Ureter (tissue), 1 donor: ENCODE data around the gene TNIK. TPM values are rescaled to one million over a fixed set of nuclear protein-coding genes. Genes with fewer than 3 reads are reported as not detected.
"Not testable (repeated sequence)": the region's sequence is repeated elsewhere in the genome, so short reads cannot be mapped to it uniquely, and the experiment has no call there.

Experiments
- DNase-seq: peaks from one replicate; pipeline ENCODE4 v3.0.0-alpha.2; 2020; ENCODE audit warnings: low spot score
- total RNA-seq: library from RNA; stranded (reverse); gene quantifications from one replicate; pipeline ENCODE4 v1.2.4, GENCODE V29; 2023
- donor health status: DM: yes; HTN: yes; CAD: no.

TNIK gene
- total RNA-seq, 1 donor from 2014 or later: 17.1 TPM

- DNase-seq: no peak
Observed at GRCh38 chr3:171311784-171312183, 148.4 kb downstream of the TNIK start.

DNA sequence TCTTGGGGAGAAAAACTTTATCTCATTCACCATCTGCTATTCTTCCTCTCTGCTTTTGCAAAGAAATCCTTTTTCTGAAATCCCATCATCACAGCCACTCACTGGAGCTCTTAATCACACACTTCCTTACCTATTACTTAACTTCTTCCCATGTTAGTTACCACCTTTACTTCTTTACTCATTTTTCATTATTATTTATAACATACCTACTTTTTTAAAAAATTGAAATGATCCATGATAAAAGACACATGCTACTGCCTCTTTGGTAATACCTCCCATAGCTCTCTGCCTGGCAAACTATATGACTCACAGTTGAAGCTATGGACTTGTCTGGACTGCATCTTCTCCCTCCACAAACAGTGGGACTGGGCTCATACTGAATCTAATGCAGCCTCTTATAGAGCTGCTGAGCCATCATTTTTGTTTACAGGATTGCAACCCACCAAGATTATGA, 150.3 kb downstream of the TNIK start:
- DNase-seq: no peak

DNA sequence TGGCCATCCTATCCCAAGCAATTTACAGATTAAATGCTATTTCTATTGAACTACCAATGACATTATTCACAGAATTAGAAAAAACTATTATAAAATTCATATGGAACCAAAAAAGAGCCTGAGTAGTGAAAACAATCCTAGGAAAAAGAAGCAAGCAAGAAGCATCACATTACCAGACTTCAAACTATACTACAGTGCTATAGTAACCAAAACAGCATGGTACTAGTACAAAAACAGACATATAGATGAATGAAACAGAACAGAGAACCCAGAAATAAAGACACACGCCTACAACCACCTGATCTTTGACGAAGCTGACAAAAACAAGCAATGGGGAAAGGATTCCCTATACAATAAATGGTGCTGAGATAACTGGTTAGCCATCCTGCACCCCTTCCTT, 152.2 kb downstream of the TNIK start:
- DNase-seq: no peak

DNA sequence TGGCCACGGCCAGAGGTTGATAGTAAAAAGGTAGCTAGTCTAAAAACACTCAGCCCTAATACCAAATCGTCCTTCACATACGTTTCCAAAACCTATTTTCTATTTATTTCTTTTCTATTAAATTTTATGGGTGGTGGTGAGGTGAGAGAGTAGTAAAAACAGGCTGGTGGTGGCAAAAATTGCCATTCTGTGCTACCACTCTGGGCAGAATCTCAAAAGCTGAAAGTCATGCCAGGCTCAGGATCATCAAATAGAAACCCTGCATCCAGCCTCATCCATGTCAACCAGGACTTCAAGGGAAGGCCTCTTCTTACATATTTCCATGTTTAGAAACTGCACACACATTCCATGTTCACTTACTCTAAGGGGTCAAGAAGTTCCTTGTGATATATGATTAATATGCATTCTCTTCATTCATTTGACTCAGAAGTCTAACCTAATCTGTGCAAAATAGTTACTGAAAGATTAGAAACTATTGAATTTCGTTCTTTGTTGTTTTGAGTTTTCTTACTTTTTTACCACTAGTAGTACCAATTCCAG, 153.1 kb downstream of the TNIK start:
- DNase-seq: no peak

DNA sequence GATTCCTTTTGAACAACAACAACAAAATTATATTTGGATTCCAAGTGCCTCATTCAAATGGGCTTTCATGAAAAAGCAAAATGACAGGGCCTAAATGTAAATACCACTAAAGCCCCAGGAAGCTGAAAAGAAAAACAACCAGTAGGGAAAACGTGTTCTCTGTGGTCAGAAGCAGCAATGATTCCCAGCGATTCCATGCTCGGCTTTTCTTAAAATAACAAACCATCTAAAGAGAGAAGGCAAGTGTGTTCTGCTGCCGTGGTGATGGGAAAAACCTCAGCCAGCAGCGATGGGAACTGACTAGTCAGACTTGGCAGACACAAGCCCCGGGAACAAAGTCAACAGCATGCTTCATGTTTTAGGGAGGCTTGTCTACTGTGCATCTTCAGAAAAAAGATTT, 153.6 kb downstream of the TNIK start:
- DNase-seq: peak; percentile 70

GRCh38 chr3:171305823-171306222, 154.4 kb downstream of the TNIK start:
- not testable (repeated sequence) for DNase-seq

DNA sequence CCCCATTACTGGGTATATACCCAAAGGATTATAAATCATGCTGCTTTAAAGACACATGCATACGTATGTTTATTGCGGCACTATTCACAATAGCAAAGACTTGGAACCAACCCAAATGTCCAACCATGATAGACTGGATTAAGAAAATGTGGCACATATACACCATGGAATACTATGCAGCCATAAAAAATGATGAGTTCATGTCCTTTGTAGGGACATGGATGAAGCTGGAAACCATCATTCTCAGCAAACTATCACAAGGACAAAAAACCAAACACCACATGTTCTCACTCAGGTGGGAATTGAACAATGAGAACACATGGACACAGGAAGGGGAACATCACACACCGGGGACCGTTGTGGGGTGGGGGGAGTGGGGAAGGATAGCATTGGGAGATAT, 155.7 kb downstream of the TNIK start:
- DNase-seq: not testable (repeated sequence)

DNA sequence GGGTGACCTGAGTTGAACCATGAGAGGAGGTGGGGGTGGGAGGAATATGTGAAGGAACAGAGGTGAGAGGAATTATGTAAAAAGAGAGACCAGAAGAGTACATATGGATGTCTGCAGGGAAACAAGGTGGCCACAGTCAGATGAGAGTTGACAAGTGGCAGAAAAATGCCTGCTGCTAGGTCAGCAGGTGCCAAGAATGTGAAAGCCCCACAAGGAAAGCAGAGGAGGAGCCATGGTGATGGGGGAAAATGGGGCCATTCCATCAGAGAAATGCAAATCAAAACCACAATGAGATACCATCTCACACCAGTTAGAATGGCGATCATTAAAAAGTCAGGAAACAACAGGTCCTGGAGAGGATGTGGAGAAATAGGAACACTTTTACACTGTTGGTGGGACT, 156.2 kb downstream of the TNIK start:
- DNase-seq: not testable (repeated sequence)

- no peak for DNase-seq
Observed at GRCh38 chr3:171301998-171302397, 158.2 kb downstream of the TNIK start.

DNA sequence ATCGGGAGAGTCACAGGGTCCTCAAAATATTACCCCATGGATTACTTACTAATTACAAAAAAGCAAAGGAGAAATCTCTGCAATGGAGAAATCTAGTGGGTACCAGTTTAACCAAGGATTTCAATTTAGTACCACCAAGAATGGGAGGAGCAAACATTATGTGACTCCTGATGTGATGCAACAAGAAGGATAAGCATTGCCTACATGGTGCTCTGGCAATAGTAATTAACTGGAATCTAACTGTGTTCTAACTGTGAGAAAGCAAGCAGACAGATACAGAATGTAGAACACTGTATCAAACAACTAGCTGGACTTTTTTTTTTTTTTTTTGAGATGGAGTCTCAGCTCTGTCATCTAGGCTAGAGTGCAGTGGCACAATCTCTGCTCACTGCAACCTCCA, 159.2 kb downstream of the TNIK start:
- DNase-seq: no peak

GRCh38 chr3:171297951-171298350, 162.3 kb downstream of the TNIK start:
- DNase-seq: no peak

- DNase-seq: no peak
Observed at GRCh38 chr3:171297207-171297606, 163.0 kb downstream of the TNIK start.

GRCh38 chr3:171295484-171296373, 164.5 kb downstream of the TNIK start:
- no peak for DNase-seq

- DNase-seq: no peak
Observed at GRCh38 chr3:171293142-171293782, 166.9 kb downstream of the TNIK start.

DNA sequence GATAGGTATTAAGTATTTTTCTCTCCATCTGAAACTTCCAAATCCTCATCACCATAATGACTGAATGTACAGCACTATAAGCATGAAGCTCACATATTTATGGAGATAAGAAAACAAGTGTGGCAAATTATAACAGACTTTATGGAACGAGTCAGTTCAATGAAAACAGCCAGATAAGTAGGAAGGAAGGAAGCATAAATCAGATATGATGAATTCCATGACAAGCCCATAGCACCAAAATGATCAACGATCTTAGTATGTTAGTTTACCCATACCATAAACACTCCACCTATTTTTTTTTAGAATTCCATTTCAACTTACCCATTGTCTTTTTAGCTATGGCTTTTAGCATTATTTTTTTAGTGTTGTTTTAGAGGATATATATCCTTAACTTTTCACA, 169.5 kb downstream of the TNIK start:
- no peak for DNase-seq

DNA sequence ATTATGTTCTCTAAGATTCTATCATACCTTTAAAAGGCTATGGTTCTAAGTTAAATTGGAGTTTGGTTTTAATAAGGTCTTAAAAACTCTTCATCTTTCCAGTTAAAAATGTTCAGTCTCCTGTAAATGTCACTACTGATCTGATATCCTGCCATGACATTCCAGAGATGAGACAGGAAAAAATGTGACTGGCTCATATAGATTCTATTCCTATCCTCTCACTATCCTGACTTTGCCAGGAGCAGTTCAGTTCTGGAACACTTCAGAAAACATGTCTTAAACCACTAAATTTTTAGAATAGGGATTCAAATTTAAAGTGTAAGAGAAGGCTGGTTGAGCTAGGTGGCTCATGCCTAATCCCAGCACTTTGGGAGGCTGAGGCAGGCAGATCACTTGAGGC, 170.9 kb downstream of the TNIK start:
- no peak for DNase-seq

DNA sequence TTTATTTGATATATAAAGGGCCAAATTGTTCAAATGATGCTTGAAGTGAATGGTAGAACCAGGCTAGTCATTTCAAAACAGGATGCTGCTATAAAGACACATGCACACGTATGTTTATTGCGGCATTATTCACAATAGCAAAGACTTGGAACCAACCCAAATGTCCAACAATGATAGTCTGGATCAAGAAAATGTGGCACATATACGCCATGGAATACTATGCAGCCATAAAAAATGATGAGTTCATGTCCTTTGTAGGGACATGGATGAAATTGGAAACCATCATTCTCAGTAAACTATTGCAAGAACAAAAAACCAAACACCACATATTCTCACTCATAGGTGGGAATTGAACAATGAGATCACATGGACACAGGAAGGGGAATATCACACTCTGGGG, 172.4 kb downstream of the TNIK start:
- DNase-seq: not testable (repeated sequence)

DNA sequence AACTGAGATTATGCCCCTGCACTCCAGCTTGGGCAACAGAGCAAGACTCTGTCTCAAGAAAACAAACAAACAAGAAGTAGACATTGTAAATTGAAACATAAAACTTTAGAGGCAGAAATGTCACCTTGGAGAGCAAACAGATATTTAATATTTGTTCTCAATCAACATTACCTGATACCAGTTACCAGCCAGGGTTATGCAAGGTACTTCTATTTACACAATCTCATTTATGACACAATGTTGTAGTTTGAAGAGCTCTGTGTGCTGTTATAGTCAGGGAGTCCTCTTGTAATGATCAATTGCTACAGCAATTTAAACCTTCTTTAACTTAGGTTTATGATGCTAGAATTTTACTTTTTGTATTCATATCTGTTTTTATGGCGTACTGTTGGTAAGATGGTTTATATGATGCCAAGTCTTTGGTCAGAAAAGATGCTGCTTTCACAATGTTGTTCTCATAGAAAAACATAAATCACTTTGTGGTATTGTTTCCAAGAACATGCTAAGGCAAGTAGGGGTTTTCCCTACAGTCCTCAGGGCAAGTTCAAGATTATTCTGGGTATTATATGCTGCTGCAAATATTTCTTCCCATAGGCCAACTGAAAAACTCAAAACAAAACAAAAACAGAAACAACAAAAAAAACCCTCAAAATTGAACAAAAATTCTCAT, 173.5 kb downstream of the TNIK start:
- no peak for DNase-seq

GRCh38 chr3:171285287-171285686, 174.9 kb downstream of the TNIK start:
- DNase-seq: no peak

DNA sequence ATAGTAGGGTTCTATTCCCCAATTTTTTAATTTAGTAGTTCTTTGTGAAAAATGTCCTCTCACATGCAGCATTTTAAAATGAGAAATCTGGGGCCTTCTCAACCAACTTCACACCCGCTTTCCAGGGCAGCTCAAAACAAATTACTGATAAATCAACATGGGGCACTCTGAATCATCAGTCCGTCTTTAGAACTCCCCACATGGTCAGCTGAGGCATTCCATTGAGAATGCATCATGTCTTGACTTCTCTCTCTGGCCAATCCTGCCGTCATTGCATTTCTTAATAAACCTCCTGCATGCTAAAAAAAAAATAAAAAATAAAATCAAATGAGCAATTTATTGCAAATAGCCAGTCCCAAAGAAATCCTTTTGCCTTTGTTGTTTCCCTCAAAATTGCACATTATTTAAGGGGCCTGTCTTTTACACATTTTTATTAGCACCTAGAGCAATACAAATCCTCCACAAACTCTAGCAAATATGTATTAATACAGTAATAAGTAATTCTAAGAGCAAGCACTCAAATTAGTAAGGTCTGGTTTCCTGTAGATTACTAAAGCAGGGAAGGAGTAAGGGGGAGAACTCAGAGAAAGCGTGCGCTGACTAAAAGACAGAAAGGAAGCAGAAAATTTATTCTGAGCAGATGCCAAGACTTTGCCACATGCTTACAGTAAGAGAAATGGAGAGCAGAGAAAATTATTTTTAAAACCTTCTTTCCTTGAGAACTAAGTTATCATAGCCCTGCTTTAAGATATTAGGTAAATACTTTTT, 175.7 kb downstream of the TNIK start:
- peak; percentile 45 for DNase-seq

DNA sequence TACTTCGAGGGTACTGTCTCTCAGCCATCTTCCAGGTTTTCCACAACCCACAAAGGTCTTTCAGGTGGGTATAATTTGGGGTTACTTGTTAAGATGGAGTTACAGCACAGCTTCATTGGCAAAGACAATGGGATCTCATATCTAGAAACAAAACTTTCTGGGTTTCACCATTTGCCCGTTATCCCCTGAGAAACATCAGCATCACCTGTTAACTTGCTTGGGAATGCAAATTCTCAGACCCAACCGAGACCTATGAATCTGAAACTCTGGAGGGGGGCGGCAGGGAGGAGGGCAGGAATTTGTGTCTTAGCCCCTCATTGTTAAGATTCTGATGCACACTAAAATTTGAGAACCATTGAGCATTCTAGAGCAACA, 176.4 kb downstream of the TNIK start:
- no peak for DNase-seq
